ENCODE measurements around the gene TRABD2B.

DNA sequence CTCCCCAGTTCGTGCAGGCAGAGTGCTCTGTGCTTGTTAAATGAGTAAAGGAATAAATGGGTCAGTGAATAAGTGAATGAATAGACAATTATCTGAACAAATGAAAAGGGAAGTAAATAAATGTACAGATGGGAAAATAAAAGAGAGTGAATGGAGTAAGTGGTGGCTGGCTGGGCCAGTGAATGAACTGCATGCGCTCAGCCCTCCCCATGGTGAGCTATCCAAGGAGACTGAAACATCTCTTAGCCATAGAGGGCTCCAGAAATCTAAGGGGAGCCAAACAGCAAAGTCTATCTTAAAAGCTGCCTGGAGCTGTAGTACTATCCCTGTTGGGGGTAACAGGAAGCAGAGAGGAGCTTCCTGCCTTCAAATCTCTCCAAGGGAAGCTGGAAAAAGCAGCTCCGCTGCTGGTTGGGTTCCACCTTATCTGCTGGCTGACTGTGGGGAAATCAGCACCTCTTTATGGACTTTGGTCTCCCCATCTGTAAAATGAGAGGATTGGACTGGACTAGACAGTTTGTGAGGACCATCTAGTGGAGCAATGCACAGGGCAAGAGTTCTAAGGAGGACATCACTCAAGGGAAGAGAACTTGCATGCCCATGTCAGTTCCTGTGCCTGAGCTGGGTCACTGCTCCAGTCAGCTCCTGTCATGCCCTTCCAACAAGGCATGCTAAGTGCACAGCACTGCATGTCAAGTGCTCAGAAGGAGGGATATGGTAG, 77.9 kb downstream of the TRABD2B start:
- TF ChIP-seq, protein P1, sequence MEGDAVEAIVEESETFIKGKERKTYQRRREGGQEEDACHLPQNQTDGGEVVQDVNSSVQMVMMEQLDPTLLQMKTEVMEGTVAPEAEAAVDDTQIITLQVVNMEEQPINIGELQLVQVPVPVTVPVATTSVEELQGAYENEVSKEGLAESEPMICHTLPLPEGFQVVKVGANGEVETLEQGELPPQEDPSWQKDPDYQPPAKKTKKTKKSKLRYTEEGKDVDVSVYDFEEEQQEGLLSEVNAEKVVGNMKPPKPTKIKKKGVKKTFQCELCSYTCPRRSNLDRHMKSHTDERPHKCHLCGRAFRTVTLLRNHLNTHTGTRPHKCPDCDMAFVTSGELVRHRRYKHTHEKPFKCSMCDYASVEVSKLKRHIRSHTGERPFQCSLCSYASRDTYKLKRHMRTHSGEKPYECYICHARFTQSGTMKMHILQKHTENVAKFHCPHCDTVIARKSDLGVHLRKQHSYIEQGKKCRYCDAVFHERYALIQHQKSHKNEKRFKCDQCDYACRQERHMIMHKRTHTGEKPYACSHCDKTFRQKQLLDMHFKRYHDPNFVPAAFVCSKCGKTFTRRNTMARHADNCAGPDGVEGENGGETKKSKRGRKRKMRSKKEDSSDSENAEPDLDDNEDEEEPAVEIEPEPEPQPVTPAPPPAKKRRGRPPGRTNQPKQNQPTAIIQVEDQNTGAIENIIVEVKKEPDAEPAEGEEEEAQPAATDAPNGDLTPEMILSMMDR (IDR thresholded peaks at IDR 0.05; ENCODE audit: insufficient read depth, low read depth, low read length) = no peak
- no peak for TF ChIP-seq EZH2 (IDR thresholded peaks at IDR 0.05; ENCODE audit: insufficient read depth, low read length)
